Measurements from ENCODE around the gene ANKRD28. TPM values are rescaled to one million over a fixed set of nuclear protein-coding genes. Genes with fewer than 3 reads are reported as not detected.

The ANKRD28 gene
- total RNA-seq, 1 experiment from 2014 or later = 53.0 TPM

GRCh38 chr3:15664144-15664543 lies 133.6 kb downstream of the ANKRD28 start:
- intact Hi-C loops (cut with micrococcal nuclease) = no loop called here
- H3K4me1 ChIP-seq (ENCODE audit: insufficient read depth, low read length) = peaks cover 18% of the 10 kb centered on the region
- no peaks in the 10 kb centered on the region for H4K20me1 ChIP-seq (ENCODE audit: low read length)
- no peaks in the 10 kb centered on the region for H3F3A ChIP-seq (ENCODE audit: low read length, unreplicated experiment)
- no peak overlapping the region for H2AFZ ChIP-seq (ENCODE audit: low read length)
- H3K79me2 ChIP-seq (ENCODE audit: low read length) = no peaks in the 10 kb centered on the region
- H3K27me3 ChIP-seq (ENCODE audit: low read length) = no peaks in the 10 kb centered on the region
- H3K27ac ChIP-seq (ENCODE audit: low read length) = no peak overlapping the region
- ChIA-PET CTCF (no interaction called here), POLR2A (ENCODE audit: unreplicated experiment) (no interaction called here)
- no TSS peak for BruUV-seq (replicated peaks)
- no peaks in the 10 kb centered on the region for H3K9me3 ChIP-seq (ENCODE audit: low read length)
- DNase-seq (no peak), ATAC-seq (no peak)
- TF ChIP-seq EZH2 (IDR thresholded peaks at IDR 0.05; ENCODE audit: low read length, unreplicated experiment) (no peak), EZH2phosphoT487 (IDR thresholded peaks at IDR 0.05; ENCODE audit: borderline replicate concordance, low read length) (no peak), CTCF (conservative IDR thresholded peaks at IDR 0.05; ENCODE audit: low read depth, low read length) (no peak)
- H3K4me3 ChIP-seq (ENCODE audit: low read length) = no peak overlapping the region
- no peak overlapping the region for H3K4me2 ChIP-seq (ENCODE audit: low read length)
- H3K9ac ChIP-seq (ENCODE audit: low read length) = no peak overlapping the region
- H3K36me3 ChIP-seq (ENCODE audit: low read depth, low read length) = peaks cover 11% of the 10 kb centered on the region
- H3K9me2 ChIP-seq (replicated peaks; ENCODE audit: low read length) = no peaks in the 10 kb centered on the region

GRCh38 chr3:15660055-15660935 lies 137.5 kb downstream of the ANKRD28 start:
- peaks cover 14% of the 10 kb centered on the region for H3K9me3 ChIP-seq (ENCODE audit: low read length)
- no peaks in the 10 kb centered on the region for H4K20me1 ChIP-seq (ENCODE audit: low read length)
- peak overlapping the region; percentile 40 for H3K4me2 ChIP-seq (ENCODE audit: low read length)
- no peaks in the 10 kb centered on the region for H3F3A ChIP-seq (ENCODE audit: low read length, unreplicated experiment)
- BruUV-seq (replicated peaks) = no TSS peak
- peaks cover 18% of the 10 kb centered on the region for H3K4me1 ChIP-seq (ENCODE audit: insufficient read depth, low read length)
- H3K27me3 ChIP-seq (ENCODE audit: low read length) = no peaks in the 10 kb centered on the region
- H2AFZ ChIP-seq (ENCODE audit: low read length) = no peak overlapping the region
- peak overlapping the region; percentile 36 for H3K9ac ChIP-seq (ENCODE audit: low read length)
- H3K79me2 ChIP-seq (ENCODE audit: low read length) = no peaks in the 10 kb centered on the region
- intact Hi-C loops (cut with micrococcal nuclease) = loop anchor here (1.0 kb wide), 4 partner anchors 13 to 109 kb away; no protein-coding TSS in a partner anchor
- ChIA-PET CTCF (no interaction called here), POLR2A (ENCODE audit: unreplicated experiment) (no interaction called here)
- ATAC-seq (peak; percentile 85), DNase-seq (peak; percentile 75)
- H3K9me2 ChIP-seq (replicated peaks; ENCODE audit: low read length) = no peaks in the 10 kb centered on the region
- H3K4me3 ChIP-seq (ENCODE audit: low read length) = no peak overlapping the region
- peaks cover 6% of the 10 kb centered on the region; the same call in 1 of the 2 replicates for H3K36me3 ChIP-seq (ENCODE audit: low read depth, low read length)
- H3K27ac ChIP-seq (ENCODE audit: low read length) = peak overlapping the region; percentile 80
- no peak for TF ChIP-seq EZH2phosphoT487 (IDR thresholded peaks at IDR 0.05; ENCODE audit: borderline replicate concordance, low read length)
- TF ChIP-seq EZH2 (IDR thresholded peaks at IDR 0.05; ENCODE audit: low read length, unreplicated experiment) = no peak
- TF ChIP-seq CTCF (conservative IDR thresholded peaks at IDR 0.05; ENCODE audit: low read depth, low read length) = no peak

All from PC-3 (cell line).